ENCODE data around the gene PDE7B. TPM values are rescaled to one million over a fixed set of nuclear protein-coding genes. Genes with fewer than 3 reads are reported as not detected.

Gene PDE7B
- total RNA-seq, 2 experiments from 2014 or later: 0.05 to 0.12 TPM

DNA sequence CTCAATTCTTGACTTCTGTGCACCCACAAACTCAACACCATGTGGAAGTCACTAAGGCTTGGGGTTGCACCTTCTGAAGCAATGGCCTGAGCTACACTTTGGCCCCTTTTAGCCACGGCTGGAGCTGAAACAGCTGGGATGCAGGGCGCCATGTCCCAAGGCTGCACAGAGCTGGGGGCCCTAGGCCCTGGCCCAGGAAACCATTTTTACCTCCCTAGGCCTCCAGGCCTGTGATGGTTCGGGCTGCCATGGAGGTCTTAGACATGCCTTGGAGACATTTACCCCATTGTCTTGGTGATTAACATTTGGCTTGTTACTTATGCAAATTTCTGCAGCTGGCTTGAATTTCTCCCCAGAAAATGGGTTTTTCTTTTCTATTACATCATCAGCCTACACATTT lies 311.8 kb downstream of the PDE7B start:
- H3K36me3 Mint-ChIP-seq: peaks cover 3% of the 10 kb centered on the region
- H3K4me3 Mint-ChIP-seq: no peak overlapping the region
- CTCF ChIA-PET: no interaction called here
- intact Hi-C loops (cut with micrococcal nuclease): no loop called here
- POLR2A ChIA-PET: no interaction called here
- no peaks in the 10 kb centered on the region for H3K4me1 Mint-ChIP-seq (ENCODE audit: low read depth)
- no peak overlapping the region for H3K27ac Mint-ChIP-seq
- H3K27me3 Mint-ChIP-seq: peaks cover 3% of the 10 kb centered on the region
- peaks cover 13% of the 10 kb centered on the region for H3K9me3 Mint-ChIP-seq
- DNase-seq: no peak

DNA sequence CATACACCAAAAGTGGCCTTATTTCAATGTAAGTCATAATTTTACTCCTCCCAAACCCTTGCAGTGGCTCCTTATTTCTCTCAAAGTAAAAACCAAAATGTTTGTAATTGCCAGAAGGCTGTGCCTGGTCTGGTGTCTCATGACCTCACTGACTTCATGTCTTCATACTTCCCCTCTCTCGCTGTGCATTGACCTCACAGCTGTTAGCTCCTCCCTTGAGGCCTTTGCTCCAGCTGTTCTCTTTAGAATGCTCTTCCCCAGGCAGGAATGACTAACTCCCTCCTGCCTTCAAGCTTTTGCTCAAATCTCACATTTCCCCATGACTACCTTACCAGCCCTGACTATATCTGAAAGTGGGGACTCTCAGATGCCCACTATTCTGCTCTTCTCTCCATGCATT lies 315.3 kb downstream of the PDE7B start:
- peaks cover 3% of the 10 kb centered on the region for H3K36me3 Mint-ChIP-seq
- H3K4me1 Mint-ChIP-seq (ENCODE audit: low read depth): no peaks in the 10 kb centered on the region
- H3K27me3 Mint-ChIP-seq: peaks cover 3% of the 10 kb centered on the region
- ChIA-PET CTCF (no interaction called here), POLR2A (no interaction called here)
- intact Hi-C loops (cut with micrococcal nuclease): no loop called here
- no peak for DNase-seq
- no peak overlapping the region for H3K27ac Mint-ChIP-seq
- peaks cover 12% of the 10 kb centered on the region for H3K9me3 Mint-ChIP-seq
- no peak overlapping the region for H3K4me3 Mint-ChIP-seq

DNA sequence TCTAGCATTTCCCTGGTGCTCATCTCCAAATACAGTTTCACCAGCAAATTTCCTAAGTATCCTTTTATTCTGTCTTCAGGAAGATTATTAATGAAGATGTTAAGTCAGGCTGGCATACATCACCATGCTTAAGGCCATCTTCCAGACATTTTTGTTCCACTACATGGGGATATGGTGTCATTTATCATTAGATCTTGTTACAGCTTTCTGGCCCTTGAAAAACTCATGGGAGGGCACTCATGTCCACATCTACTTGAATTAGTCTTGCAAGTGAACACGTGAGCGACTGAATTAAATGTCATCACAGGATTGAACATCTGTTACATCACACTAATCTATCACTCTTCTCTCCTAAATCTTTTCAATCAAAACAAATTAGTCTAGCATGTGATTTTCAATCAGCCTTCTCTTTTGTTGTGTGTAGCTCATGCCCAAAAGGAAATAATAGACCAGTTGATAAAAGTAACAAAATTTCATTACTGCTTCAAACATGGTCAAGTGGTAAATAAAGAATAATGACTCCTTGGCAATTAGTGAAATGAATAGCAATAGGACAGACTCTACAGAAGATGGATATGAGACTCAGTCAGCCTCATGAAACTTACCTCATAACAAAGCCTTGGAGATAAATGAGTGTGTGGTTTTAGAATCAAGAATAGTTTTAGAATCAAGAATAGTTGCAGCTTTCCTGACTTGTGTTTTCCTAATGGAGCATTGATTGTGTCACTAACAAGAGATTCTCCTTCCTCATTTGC lies 318.1 kb downstream of the PDE7B start:
- intact Hi-C loops (cut with micrococcal nuclease): no loop called here
- Mint-ChIP-seq H3K9me3 (no peaks in the 10 kb centered on the region), H3K27ac (no peak overlapping the region), H3K27me3 (peaks cover 3% of the 10 kb centered on the region), H3K4me3 (no peak overlapping the region), H3K4me1 (ENCODE audit: low read depth) (no peaks in the 10 kb centered on the region), H3K36me3 (no peaks in the 10 kb centered on the region)
- no peak for DNase-seq
- ChIA-PET CTCF (no interaction called here), POLR2A (no interaction called here)

DNA sequence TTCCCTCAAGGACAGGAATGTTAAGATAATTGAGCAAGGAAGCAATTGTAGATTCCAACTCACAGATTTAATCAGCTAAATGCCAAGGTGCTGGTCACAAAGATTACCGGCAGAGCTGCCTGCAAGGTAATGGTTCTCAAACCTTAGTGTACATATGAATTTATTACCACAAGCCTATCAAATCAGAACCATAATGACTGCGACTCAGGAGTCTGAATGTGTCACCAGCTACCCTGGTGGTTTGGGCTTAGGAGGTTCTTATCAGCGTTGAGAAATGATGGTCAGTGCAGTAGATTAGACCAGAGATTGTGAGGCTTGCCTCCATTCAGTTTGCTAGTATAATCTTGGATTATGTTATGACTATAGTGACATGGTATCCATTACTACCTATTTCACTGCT lies 319.7 kb downstream of the PDE7B start:
- CTCF ChIA-PET: no interaction called here
- intact Hi-C loops (cut with micrococcal nuclease): no loop called here

DNA sequence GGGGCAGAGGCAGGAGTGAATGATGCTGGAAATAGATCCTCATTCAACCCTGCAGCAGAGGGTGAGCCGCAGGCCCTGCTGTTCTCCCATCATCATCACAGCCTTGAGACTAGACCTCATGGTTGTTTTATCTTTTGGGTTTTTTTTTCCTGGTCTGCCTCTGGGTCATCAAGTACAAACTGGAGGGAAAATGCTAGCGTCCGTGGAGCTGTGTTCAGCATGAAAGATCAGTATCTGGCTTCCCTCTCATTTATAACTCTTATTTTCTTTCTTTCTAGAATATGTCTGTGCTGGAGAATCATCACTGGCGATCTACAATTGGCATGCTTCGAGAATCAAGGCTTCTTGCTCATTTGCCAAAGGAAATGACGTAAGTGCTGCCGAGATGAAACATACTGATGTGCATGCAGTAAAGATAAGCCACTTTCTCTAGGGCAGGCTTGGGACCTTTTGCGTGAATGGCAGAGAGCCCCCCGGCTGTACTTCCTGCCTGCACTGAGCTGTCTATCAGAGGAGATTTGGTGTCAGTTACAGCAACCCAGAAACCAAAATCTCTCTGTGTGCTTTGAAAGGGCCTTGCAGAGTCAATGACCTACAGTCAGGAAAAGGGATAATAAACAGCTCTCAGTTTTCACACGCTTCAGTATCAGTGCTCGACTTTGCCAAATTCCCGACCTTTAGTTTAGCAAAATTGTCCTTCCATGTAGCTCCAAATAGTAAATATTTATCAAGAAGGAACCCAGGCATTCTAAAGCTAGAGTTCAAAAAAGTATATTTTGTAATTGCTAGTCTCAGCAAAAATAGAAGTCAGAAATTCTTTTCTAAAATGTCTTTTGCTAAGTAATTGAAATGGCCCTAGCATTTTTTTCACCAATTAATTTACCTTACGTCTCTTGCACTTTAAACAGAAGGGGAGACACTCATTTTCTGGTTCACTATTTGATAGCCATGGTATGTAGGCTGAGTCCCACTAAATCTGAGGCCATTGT lies 322.3 kb downstream of the PDE7B start:
- no peaks in the 10 kb centered on the region for H3K9me3 Mint-ChIP-seq
- ChIA-PET CTCF (interaction anchor here (0.7 kb wide), 1 partner anchor 103 kb away, joined by 3 read pairs; no protein-coding TSS in a partner anchor), POLR2A (no interaction called here)
- H3K27ac Mint-ChIP-seq: no peak overlapping the region
- intact Hi-C loops (cut with micrococcal nuclease): no loop called here
- no peak overlapping the region for H3K4me3 Mint-ChIP-seq
- no peaks in the 10 kb centered on the region for H3K36me3 Mint-ChIP-seq
- no peak for DNase-seq
- no peaks in the 10 kb centered on the region for H3K4me1 Mint-ChIP-seq (ENCODE audit: low read depth)
- H3K27me3 Mint-ChIP-seq: no peaks in the 10 kb centered on the region

More for the DNA sequence above, 319.7 kb downstream of the PDE7B start:
- Mint-ChIP-seq H3K27me3 (no peaks in the 10 kb centered on the region), H3K9me3 (no peaks in the 10 kb centered on the region), H3K4me3 (no peak overlapping the region), H3K36me3 (no peaks in the 10 kb centered on the region), H3K4me1 (ENCODE audit: low read depth) (no peaks in the 10 kb centered on the region), H3K27ac (no peak overlapping the region)
- DNase-seq: no peak
- POLR2A ChIA-PET: no interaction called here

DNA sequence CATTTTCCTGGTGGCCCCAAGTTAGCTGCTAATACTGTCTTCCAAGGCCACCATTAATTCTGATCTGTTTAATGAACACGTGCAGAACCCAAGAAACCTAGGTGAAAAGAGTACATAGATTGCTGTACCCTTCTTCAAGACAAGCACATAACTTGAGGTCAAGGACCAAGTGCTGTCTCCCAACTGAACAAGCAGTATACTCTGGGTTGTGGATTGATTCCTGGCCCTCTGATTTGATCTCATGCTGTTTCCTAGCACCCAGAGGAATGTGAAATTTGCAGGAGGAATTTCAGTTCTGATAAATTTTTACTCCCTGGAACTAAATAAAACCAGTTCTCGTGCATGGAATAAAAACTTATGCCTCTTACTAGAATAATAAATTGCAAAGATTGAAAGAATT lies 323.0 kb downstream of the PDE7B start:
- ChIA-PET POLR2A (no interaction called here), CTCF (no interaction called here)
- Mint-ChIP-seq H3K36me3 (no peaks in the 10 kb centered on the region), H3K27me3 (no peaks in the 10 kb centered on the region), H3K27ac (no peak overlapping the region), H3K4me3 (no peak overlapping the region), H3K9me3 (no peaks in the 10 kb centered on the region), H3K4me1 (ENCODE audit: low read depth) (no peaks in the 10 kb centered on the region)
- DNase-seq: no peak
- intact Hi-C loops (cut with micrococcal nuclease): no loop called here

DNA sequence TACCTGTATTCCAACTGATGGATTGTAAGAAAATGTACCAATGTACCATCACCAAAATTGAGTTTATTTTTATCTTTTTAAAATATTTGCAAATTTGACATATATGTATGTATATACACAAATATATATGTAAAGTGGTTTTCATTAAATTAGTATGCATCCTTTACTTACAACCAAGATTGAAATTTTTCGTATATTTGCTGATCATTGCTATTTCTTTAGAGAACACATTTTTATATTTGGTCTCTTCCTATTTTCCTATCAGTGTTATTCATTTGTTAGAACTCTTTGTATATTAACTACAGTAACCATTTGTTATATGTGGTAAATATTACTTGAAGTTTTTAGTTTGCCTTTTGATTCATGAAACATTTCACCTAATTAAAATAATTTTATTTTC lies 324.4 kb downstream of the PDE7B start:
- DNase-seq: no peak
- intact Hi-C loops (cut with micrococcal nuclease): no loop called here
- Mint-ChIP-seq H3K27ac (no peak overlapping the region), H3K27me3 (no peaks in the 10 kb centered on the region), H3K9me3 (no peaks in the 10 kb centered on the region), H3K4me1 (ENCODE audit: low read depth) (no peaks in the 10 kb centered on the region), H3K4me3 (no peak overlapping the region), H3K36me3 (no peaks in the 10 kb centered on the region)
- ChIA-PET CTCF (no interaction called here), POLR2A (no interaction called here)

DNA sequence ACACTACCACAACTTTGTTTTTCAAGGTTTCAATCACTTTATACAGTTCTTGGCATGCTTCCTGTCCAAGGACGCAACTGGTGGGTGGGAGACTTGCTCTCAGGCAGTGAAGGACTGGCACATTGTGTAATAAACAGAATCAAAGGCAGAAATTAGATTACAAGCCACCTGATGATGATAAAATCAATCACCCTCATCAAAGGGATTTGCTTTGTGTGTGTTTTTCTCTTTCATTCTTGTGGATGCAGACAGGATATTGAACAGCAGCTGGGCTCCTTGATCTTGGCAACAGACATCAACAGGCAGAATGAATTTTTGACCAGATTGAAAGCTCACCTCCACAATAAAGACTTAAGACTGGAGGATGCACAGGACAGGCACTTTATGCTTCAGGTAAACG lies 327.2 kb downstream of the PDE7B start:
- no peak overlapping the region for H3K4me3 Mint-ChIP-seq
- no peaks in the 10 kb centered on the region for H3K4me1 Mint-ChIP-seq (ENCODE audit: low read depth)
- POLR2A ChIA-PET: no interaction called here
- no peaks in the 10 kb centered on the region for H3K36me3 Mint-ChIP-seq
- no peak for DNase-seq
- CTCF ChIA-PET: no interaction called here
- H3K27ac Mint-ChIP-seq: no peak overlapping the region
- intact Hi-C loops (cut with micrococcal nuclease): no loop called here
- H3K9me3 Mint-ChIP-seq: no peaks in the 10 kb centered on the region
- no peaks in the 10 kb centered on the region for H3K27me3 Mint-ChIP-seq

DNA sequence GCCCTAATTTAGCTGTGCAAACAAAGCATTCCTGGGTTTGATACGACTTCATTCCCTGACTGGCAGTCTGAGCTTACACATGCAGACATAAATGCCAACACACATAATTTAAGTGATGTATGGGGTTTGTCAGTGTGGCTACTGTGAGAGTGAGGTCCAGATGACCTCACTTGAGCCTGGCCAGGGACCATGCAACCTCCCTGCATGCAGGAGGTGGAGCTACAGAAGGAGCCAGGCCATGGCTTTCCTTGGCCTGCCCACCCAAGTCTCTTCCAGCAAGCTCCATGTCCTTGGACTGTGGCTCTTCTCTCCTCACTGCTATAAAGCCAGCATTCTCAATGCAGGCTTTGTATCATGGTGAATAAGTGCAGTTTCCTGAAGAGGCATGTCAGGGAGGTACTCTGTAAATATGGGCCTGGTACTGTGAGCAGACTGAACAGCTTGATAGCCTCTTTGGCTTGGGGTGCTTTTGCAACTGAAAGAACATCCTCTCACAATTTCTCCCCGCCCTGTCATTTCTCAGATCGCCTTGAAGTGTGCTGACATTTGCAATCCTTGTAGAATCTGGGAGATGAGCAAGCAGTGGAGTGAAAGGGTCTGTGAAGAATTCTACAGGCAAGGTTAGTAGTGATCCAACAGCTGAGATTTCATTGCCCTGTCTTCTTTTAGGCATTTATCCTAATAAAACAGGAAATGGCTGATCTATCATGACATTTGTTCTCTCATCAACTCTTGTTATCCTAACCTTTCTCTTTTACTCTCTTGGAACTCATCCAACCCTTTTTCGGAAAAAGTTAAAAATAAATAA lies 329.4 kb downstream of the PDE7B start:
- H3K4me1 Mint-ChIP-seq (ENCODE audit: low read depth): no peaks in the 10 kb centered on the region
- intact Hi-C loops (cut with micrococcal nuclease): no loop called here
- H3K4me3 Mint-ChIP-seq: no peak overlapping the region
- H3K27ac Mint-ChIP-seq: no peak overlapping the region
- CTCF ChIA-PET: no interaction called here
- no peak for DNase-seq
- no peaks in the 10 kb centered on the region for H3K36me3 Mint-ChIP-seq
- POLR2A ChIA-PET: no interaction called here
- H3K9me3 Mint-ChIP-seq: no peaks in the 10 kb centered on the region
- no peaks in the 10 kb centered on the region for H3K27me3 Mint-ChIP-seq

DNA sequence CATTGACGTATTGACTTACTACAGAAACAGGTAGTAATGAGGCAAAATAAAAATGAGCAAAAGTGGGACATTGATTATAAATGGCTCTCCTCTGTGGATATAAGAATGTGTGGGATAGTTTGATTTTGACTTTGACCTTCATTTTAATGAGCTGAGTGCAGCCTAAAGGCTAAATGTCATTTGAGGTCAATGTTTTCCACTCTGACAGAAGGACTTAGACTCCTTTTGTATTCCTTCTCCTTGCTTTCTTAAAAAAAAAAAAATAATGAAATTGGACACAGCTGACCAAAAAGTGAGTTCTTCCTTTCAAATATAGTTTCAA lies 330.0 kb downstream of the PDE7B start:
- H3K36me3 Mint-ChIP-seq: no peaks in the 10 kb centered on the region
- H3K4me1 Mint-ChIP-seq (ENCODE audit: low read depth): no peaks in the 10 kb centered on the region
- no peaks in the 10 kb centered on the region for H3K27me3 Mint-ChIP-seq
- intact Hi-C loops (cut with micrococcal nuclease): no loop called here
- no peak overlapping the region for H3K27ac Mint-ChIP-seq
- H3K4me3 Mint-ChIP-seq: no peak overlapping the region
- CTCF ChIA-PET: no interaction called here
- H3K9me3 Mint-ChIP-seq: no peaks in the 10 kb centered on the region
- POLR2A ChIA-PET: no interaction called here
- DNase-seq: no peak

DNA sequence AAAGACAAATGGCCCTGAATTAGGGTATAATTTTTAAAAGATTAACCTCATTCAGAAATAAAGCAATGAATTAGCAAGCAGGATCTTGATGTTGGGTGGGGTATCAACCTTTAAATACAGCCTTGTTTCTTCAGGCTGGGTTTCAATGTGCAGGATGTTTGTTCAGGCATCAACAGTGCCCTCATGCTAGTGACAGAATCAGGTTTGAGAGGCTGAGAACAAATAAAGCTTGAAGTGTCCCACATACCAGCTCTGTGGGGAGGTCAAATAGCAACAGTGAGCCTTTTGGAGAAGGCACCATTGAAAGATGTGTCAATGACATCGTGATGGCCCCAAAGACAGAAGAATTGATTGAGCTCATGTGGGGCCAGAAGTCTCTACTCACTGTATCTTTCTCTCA lies 330.4 kb downstream of the PDE7B start:
- POLR2A ChIA-PET: no interaction called here
- CTCF ChIA-PET: no interaction called here
- no peaks in the 10 kb centered on the region for H3K9me3 Mint-ChIP-seq

DNA sequence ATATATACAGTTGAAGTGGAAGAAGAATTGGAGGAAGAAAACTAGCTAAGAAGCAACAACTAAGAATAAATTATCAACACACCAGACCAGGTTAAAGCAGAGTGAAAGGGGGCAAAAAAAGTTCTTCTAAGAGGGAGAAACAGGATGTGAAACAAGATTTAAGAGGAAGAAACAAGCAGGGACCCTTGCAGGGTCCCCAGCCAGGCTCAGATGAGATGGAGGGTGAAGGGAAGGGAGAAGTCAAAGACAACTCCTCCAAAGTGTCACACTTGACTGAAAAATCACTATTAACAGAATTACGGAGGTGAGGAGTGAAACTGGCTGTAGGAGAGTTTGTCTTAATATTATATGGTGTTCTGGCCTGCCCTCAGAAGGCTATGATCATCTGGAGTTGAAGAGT lies 333.2 kb downstream of the PDE7B start:
- CTCF ChIA-PET: no interaction called here
- intact Hi-C loops (cut with micrococcal nuclease): no loop called here
- H3K27me3 Mint-ChIP-seq: no peaks in the 10 kb centered on the region
- no peaks in the 10 kb centered on the region for H3K9me3 Mint-ChIP-seq
- H3K4me3 Mint-ChIP-seq: no peak overlapping the region
- POLR2A ChIA-PET: no interaction called here
- DNase-seq: no peak
- H3K36me3 Mint-ChIP-seq: no peaks in the 10 kb centered on the region
- H3K27ac Mint-ChIP-seq: no peak overlapping the region
- no peaks in the 10 kb centered on the region for H3K4me1 Mint-ChIP-seq (ENCODE audit: low read depth)

More for the DNA sequence above, 330.4 kb downstream of the PDE7B start:
- DNase-seq: no peak
- no peak overlapping the region for H3K4me3 Mint-ChIP-seq
- H3K4me1 Mint-ChIP-seq (ENCODE audit: low read depth): no peaks in the 10 kb centered on the region
- H3K27me3 Mint-ChIP-seq: no peaks in the 10 kb centered on the region
- intact Hi-C loops (cut with micrococcal nuclease): no loop called here
- no peak overlapping the region for H3K27ac Mint-ChIP-seq
- no peaks in the 10 kb centered on the region for H3K36me3 Mint-ChIP-seq
